ENCODE results near the gene AURKA. TPM values are rescaled to one million over a fixed set of nuclear protein-coding genes. Genes with fewer than 3 reads are reported as not detected.

Gene AURKA
- total and polyA plus RNA-seq, 9 of the 15 experiments (the other 6 are each of a cell fraction or from before 2014, with no cell fraction given), result 72.7 to 162 (median 113) TPM

DNA sequence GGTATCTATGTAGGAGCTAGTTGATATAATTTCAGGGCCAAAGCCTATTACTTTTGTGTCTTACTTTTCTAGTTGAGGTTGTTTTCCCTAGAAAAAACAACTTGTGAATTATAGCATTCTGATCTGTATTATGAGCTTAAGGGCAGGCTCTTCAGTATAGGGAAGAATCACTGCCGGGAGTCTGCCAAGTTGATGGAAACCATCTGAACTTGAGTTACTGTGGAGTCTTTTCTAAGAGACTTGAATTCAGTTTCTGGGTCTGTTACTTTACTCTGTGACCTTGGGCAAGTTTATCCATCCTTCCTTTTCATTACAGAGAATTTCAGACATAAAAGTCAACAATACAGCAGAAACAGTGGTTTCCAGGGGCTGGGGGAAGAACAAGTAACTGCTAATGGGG, 17.9 kb upstream of the AURKA start (continued):
- TF ChIP-seq, protein P1, sequence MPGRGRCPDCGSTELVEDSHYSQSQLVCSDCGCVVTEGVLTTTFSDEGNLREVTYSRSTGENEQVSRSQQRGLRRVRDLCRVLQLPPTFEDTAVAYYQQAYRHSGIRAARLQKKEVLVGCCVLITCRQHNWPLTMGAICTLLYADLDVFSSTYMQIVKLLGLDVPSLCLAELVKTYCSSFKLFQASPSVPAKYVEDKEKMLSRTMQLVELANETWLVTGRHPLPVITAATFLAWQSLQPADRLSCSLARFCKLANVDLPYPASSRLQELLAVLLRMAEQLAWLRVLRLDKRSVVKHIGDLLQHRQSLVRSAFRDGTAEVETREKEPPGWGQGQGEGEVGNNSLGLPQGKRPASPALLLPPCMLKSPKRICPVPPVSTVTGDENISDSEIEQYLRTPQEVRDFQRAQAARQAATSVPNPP (IDR thresholded peaks at IDR 0.05; ENCODE audit: borderline replicate concordance, insufficient read depth, insufficient read length), result no peak
- no peak for TF ChIP-seq ZNF445 (CRISPR knock-in tag; IDR thresholded peaks at IDR 0.05; ENCODE audit: low read depth)
- TF ChIP-seq KAT2B (IDR thresholded peaks at IDR 0.05; ENCODE audit: low read depth, low read length), result no peak
- no peak for TF ChIP-seq ZBTB17 (CRISPR knock-in tag; IDR thresholded peaks at IDR 0.05)
- TF ChIP-seq, protein P2, sequence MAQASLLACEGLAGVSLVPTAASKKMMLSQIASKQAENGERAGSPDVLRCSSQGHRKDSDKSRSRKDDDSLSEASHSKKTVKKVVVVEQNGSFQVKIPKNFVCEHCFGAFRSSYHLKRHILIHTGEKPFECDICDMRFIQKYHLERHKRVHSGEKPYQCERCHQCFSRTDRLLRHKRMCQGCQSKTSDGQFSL (CRISPR knock-in tag; IDR thresholded peaks at IDR 0.05), result no peak
- TF ChIP-seq, protein P2 (tag; IDR thresholded peaks at IDR 0.05), result no peak
- TF ChIP-seq, protein P3, sequence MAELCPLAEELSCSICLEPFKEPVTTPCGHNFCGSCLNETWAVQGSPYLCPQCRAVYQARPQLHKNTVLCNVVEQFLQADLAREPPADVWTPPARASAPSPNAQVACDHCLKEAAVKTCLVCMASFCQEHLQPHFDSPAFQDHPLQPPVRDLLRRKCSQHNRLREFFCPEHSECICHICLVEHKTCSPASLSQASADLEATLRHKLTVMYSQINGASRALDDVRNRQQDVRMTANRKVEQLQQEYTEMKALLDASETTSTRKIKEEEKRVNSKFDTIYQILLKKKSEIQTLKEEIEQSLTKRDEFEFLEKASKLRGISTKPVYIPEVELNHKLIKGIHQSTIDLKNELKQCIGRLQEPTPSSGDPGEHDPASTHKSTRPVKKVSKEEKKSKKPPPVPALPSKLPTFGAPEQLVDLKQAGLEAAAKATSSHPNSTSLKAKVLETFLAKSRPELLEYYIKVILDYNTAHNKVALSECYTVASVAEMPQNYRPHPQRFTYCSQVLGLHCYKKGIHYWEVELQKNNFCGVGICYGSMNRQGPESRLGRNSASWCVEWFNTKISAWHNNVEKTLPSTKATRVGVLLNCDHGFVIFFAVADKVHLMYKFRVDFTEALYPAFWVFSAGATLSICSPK (IDR thresholded peaks at IDR 0.05; ENCODE audit: borderline replicate concordance), result no peak

All from K562 (cell line).